GM21423 (cell line): Measurements from ENCODE around the gene ARG1.

Experiments used
- ATAC-seq: cut with Tn5 transposase; IDR thresholded peaks from one replicate; pipeline ENCODE4 v1.9.1; 2021; ENCODE audit warnings: mild to moderate bottlenecking, moderate library complexity; ENCODE audit not compliant: unreplicated experiment

ARG1 gene

DNA sequence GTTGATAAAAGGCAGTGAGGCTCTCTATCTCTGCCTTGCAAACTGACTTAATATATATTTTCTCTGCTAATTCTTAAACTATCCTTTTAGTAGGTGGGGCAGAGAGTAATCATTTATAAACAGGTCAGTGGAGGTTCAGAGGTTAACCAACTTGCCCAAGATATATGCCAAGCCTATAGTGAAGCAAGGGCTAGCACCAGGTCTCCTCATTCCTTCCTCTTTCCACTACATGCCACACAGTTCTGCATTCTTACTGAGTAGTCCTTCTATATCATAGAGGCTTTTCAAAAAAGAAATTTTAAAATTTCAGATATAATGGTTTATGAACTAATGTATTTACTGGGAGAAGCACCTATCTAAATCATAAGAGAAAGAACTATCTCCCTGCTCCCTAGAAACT, 8.5 kb downstream of the ARG1 start:
- no peak for ATAC-seq

DNA sequence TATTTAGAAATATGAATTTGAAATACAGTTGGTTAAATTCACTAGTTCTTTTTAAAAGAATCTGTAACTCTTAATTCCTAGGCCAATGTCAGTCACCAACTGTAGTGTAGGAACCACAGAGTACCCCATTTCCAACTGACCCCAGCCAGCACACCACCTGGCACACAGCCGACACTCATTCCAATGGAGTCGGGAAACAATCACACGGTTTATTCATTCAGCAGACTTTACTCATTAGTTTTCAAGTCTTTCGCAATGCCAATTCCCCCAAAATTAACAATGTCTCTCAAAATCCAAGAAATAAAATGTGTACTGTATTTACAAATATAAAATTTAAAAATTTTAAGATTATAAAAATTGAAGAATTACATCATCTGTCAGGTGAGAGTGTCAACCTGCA, 13.5 kb downstream of the ARG1 start:
- ATAC-seq: no peak

DNA sequence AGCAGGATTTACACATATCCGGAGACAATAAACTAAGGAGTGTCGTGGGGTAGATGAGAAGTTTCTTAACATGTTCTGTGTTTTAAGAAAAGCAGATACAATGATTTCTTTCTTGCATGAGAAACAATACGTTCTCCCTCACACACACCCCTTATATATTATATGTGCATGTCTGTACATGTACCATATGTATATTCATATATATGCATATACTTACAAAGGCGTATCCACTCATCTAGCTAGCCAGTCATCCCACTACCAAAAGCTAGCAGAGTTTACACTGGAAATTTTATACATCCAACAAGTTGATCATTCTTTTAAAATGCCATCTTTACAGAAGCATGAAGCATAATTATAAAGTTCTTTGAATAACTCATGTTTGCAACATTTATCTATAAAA, 14.9 kb downstream of the ARG1 start:
- ATAC-seq: no peak

DNA sequence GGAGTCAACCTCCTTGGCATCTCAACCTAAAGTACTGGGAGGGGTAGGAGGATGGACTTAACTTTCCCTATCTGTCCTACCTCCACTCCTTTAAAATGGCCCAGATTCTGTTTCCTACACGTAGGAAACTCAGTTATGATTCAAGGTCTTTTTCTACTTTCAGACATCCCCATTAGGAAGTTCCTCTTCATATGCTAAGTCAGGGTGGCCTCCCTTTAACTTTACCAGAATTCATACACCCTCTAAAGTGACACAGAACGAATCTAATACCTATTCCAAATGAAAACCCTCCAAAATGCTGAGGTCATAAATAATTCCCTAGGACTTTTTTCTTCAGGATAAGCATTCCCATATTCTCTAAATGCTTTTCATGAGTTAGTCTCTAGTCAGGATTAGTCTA, 15.6 kb downstream of the ARG1 start:
- no peak for ATAC-seq

DNA sequence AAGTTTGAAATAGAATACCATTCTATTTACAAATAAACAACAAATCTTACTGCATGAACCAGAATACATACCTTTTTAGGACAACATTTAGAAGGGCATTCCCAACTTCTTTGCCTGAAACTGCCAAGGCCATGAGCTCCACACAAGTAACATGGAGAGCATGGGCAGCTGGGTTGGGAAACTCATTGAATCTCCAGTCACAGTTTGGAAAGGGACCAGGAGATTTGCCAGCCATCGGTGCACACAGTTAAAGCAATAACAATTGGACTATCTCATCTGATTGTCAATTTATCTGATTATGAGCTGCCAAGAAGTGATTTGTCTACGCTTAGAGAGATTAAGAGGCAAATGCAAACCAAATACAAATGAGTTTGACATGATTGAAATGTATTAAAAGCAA, 19.9 kb downstream of the ARG1 start:
- no peak for ATAC-seq

DNA sequence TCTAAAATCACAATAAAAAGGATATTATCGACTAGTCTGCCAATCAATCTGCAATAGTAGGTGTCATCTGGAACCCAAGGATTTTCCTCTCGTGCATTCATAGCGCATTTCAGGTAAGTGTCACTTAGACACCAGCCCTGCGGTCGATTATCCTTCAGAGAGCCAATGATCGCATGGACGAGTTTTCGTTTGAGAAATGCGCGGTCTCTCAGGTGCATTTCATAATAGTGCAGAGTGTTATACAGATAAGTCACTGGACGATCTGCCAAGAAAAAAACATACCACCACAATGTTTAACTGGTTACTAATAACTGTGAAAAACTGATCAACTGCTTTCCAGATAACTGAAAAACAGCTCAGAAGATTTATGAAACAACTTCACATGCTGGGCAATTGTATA, 21.0 kb downstream of the ARG1 start:
- ATAC-seq: no peak

DNA sequence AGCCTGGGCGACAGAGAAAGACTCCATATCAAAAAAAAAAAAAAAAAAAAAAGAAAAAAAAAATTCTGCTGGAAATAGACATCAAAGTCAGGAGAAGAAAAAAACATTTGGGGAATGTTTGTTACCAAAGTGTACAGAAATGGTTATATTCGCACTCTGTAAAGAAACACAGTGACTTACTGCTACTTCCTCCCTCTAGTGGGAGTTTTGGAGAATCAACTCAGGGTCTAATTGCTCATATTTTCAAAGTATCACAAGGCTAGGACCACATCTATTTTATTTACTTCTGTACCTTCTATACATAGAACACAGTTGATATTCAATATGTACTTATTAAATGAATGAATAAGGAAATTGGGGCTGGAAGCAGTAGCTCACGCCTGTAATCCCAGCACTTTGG, 24.4 kb downstream of the ARG1 start:
- no peak for ATAC-seq

DNA sequence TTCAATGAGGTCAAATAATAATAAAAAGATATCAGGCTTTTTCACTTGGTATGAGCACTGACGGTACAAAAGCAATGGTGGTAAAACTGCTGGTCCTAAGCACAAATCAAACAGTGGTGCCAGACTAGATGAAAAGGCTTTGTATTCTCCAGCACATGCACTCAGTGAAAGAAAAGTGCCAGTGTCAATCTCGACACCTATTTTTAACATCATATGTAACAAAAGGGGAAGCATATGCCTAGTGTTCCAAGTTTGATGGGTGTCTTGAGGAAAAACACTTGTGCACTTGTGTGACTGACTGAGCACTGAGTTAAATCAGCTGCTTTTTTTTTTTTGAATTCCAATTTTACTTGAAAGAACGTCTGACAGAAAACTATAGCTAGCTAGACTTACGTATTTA, 27.7 kb downstream of the ARG1 start:
- no peak for ATAC-seq

DNA sequence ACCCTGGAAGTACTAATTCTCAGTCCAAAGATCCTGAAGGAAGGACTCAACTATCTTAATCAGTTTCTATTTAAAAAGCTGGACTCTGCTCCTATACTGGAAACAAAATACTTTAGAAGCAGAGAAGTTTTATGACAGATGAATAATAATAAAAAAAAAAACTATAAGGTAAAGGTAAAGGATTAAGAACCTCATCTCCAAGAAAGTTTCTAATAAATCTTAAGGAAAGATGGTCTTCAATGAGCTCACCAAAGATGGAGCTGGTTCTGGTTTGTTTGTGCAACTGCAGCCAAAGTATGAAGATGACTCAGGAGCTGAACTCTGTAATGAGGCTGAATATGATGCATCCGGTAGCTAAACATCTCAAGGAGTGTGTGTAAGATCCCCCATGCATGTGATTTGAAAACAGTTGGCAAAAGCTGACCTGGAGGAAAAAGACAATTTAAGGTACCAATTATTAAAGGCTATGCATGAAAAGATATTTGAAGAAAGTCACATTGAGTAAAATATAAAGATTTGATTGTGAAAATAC, 29.8 kb downstream of the ARG1 start:
- ATAC-seq: no peak

DNA sequence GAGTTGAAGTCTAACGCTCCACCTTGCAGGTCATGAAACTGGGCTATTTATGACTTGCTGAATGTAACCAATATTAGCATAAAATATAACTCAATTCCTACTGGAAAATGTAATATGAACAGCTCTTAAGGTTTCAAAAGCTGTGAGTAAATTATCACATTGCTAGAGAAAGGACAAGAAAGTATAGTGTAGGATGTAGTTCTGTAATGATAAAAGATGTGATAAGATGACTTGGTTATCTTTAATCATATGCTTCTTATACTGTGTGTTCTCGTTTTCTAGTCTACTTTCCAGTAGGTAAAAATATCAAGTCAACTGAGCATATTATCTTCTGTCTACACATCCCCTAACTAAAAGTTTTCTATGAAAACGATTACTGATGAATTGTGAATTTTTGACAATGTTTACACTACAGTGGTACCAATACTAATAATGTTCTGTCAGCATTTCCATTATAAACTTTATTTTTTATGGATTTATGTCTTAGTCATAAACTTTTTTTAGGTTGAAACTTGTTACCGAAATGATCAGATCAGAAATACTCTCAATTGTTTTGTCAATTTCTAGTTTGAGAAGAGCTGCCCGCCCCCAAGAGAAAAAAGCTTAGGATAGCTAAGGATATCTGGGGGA, 40.4 kb downstream of the ARG1 start:
- ATAC-seq: no peak

DNA sequence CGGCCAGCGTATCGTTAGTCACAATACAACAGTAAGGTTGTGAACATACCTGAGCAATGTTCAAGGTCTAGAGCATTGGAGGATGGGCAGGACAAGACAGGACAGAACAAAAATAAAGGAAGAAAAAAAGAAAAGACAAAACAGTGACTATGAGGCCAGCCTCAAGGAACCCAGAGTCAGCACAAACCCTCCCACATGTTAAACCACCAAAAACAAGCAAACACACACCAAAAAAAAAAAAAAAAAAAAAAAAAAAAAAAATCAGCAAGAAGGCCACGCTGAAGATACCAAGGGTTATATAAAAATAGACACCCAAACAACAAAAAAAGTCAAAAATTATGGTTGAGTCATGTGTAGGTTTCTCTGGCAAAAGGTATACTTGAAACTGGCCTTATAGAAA, 42.2 kb downstream of the ARG1 start:
- ATAC-seq: no peak

DNA sequence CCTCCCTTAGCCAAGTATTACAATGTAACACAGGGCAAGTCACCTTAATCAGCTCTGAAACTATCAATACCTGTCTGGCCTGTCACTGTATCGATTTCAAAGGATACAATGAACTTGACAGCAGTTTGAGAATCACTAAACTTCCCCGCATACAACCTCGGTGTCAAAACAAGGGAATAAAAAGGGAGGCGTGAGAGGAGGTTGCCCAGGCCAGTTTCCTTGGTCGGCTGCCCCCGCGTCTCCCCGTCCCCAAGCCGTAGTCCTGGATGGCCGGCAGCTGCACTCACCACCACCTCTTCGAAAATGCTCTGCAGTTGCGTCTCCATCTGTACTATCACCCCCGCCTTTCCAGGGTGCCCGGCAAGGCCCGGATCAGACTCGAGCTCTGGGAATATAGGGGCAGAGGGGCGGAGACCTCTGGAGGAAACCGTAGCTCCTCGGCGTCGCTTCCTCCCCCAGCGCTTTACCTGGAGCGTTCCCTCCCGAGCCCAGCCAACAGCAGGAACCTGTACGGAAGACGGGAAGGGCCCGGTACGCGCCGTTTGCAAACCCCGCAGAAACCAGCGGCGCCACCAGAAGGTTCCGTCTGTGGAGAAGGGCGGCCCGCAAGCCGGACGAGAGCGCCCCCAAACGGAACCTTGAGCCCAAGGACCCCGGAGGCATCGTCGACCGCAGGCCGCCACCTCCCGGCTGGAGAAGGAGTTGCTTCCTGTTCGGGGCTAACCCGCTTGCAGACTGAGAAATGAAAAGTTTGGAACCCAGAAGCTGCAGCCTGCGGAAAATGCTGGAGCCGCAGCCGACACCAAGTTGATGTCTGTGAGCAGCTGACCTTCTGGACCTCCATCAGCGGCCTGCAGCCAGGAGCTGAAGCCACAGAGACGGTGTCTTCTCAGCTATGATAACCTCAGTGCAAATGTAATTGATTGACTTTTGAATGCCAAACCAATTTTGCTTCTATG, 55.0 kb downstream of the ARG1 start, which contains the start of gene MED23:
Gene MED23, minus strand, starts transcription at position 519 of the 959 bp plus-strand sequence. Its CDS starts 193 bp downstream, at position 326.
- ATAC-seq: peak; percentile 96

DNA sequence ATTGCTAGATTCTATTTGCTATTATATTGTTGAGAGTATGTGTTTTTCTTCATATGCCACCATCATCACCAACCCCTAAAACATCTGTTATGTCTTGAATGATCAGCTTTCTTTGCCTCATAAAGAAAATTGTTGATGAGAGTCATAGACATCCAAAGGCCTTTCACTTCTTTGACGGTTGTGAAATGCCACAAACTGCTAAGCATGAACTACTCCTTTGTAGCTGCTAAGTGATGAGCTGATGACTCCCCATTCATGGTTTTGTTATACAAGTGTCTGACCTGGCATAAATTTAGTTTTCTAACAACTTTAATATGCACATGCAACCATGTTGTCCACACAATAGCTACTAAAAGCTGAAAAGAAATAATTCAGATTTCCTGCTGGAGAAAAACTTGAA, 55.7 kb downstream of the ARG1 start:
- no peak for ATAC-seq

DNA sequence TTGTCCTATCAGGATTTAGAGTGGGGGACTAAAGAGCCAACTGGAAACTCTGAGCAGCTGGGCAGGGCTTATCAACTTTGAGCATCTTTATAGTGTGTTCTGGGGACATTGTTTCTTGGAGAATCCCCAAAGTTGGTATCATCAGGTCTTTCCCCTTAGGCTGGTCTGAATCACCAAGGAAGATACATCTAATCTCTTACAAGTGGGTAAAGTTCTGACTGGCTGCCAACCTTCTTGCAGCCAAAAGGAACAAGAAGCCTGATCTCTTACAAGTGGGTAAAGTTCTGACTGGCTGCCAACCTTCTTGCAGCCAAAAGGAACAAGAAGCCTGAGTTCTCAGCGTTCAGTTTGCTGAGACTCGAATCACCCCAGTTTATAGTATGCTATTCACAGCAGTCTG, 56.6 kb downstream of the ARG1 start:
- no peak for ATAC-seq

DNA sequence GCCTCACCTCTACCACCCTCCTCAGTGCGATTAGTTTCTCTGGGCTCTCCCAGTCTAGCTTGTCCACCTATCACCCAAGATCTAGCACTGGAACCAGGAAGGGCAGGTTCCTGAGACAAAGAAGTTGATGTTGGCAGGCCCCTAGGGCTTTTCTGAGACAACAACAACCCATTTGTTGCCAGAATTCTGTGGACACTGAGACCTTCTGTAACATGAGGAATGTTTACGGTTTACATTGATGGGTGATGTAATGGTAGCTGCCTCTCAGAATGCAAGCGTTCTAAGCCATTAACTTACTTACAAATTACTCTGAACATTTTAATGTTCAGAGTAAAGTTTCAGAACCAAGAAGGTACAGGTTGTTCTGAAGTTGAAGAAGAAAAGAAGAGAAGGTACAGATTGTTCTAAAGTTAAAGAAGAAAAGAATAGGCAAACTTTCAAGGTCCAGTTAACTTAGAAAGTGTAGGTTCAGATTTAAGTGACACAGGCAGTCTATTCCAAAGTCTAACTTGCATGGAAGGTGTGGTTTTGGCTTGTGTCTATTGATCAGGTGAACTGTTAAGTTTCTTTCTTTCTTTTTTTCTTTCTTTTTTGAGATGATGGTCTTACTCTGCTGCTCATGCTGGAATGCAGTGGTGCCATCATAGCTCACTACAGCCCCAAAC, 58.7 kb downstream of the ARG1 start:
- no peak for ATAC-seq
